Skeletal muscle tissue (tissue), 4 donors: ENCODE measurements around the gene PROSER3. TPM values are rescaled to one million over a fixed set of nuclear protein-coding genes. Genes with fewer than 3 reads are reported as not detected.

ENCODE experiments used
- H3K27ac ChIP-seq: one replicate; pipeline ENCODE4 v1.7.0; 2013; ENCODE audit warnings: mild to moderate bottlenecking, low read depth, low read length, inconsistent platforms
- H3K27me3 ChIP-seq, 3 donors: one replicate each; pipeline ENCODE4 v1.7.0; 2013; ENCODE audit warnings: low read length in 3 of 3; ENCODE audit not compliant: control insufficient read depth in 3 of 3, insufficient read depth in 3 of 3
- H3K36me3 ChIP-seq, 3 donors: one replicate each; pipeline ENCODE4 v1.7.0; 2013; ENCODE audit warnings: low read length in 3 of 3; ENCODE audit not compliant: control insufficient read depth in 3 of 3, insufficient read depth in 3 of 3
- H3K4me1 ChIP-seq, 3 donors: one replicate each; pipeline ENCODE4 v1.7.0; 2013; ENCODE audit warnings: low read length in 3 of 3, mild to moderate bottlenecking in 3 of 3; ENCODE audit not compliant: control insufficient read depth in 3 of 3, insufficient read depth in 3 of 3
- H3K4me3 ChIP-seq, 3 donors: one replicate each; pipeline ENCODE4 v1.7.0; 2013; ENCODE audit warnings: low read length in 3 of 3
- H3K9ac ChIP-seq, 3 donors: one replicate each; pipeline ENCODE4 v1.7.0; 2013; ENCODE audit warnings: low read length in 3 of 3, mild to moderate bottlenecking in 3 of 3, moderate library complexity in 2 of 3, low read depth in 1 of 3
- H3K9me3 ChIP-seq, 3 donors: one replicate each; pipeline ENCODE4 v1.7.0; 2013; ENCODE audit warnings: low read length in 3 of 3; ENCODE audit not compliant: control insufficient read depth in 3 of 3
- total RNA-seq: library from RNA; depleted of rRNA; stranded (reverse); fragments of >200 nt; gene quantifications from one replicate; pipeline ENCODE4 v1.2.3, GENCODE V29; 2014
- donor health status: Osteomylitis.

The PROSER3 gene
- 1.0 TPM for total RNA-seq

- peaks cover 17 to 20% (median 17%) of the 10 kb centered on the region in 3 donors for H3K36me3 ChIP-seq
Measured at GRCh38 chr19:35757749-35758608, at the start of gene PROSER3. PROSER3 (plus strand) TSS chr19:35758176; CDS start chr19:35758216, 40 bp downstream.

DNA sequence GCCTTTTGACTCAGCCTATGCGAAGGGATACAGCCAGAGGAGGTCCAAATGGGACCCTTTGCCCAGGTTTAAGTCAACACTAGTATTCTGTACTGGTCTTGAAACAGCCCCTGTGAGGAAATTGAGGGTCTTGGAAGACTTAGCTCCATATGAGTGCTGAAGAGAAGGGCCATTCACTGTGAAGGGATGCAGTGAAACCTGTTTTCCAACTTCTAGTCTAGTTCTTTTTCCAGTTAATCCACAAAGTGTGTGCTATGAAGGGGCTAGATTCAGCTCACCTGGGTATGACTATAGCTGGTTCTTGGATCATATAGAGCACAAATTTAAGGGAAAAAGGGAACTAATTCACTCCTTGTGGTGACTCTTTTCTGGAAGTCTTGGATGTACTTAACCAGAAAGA is 49.6 kb upstream of the PROSER3 start:
- peaks cover 0 to 20% (median 5%) of the 10 kb centered on the region in 3 donors for H3K27me3 ChIP-seq
- H3K4me1 ChIP-seq: no peaks in the 10 kb centered on the region
- H3K9ac ChIP-seq: no peak overlapping the region
- H3K36me3 ChIP-seq: no peaks in the 10 kb centered on the region
- no peak overlapping the region for H3K4me3 ChIP-seq
- H3K27ac ChIP-seq: no peak overlapping the region
- H3K9me3 ChIP-seq: no peaks in the 10 kb centered on the region

More at GRCh38 chr19:35757749-35758608, at the start of gene PROSER3:
- Histone ChIP-seq H3K4me1 (peaks cover 32 to 49% (median 35%) of the 10 kb centered on the region in 3 donors), H3K27me3 (no peaks in the 10 kb centered on the region), H3K27ac (peak within 1 kb of the TSS; percentile 99), H3K9me3 (no peaks in the 10 kb centered on the region), H3K4me3 (peak within 1 kb of the TSS; percentile 98 to 100 (median 100)), H3K9ac (peak within 1 kb of the TSS; percentile 93 to 100 (median 95))

GRCh38 chr19:35710784-35711723 is 46.9 kb upstream of the PROSER3 start:
- peaks cover 8 to 14% (median 9%) of the 10 kb centered on the region in 3 donors for H3K4me1 ChIP-seq
- H3K9me3 ChIP-seq: no peaks in the 10 kb centered on the region
- H3K27ac ChIP-seq: no peak overlapping the region
- H3K9ac ChIP-seq: no peak overlapping the region
- peaks cover 0 to 11% (median 0%) of the 10 kb centered on the region in 3 donors for H3K27me3 ChIP-seq
- no peaks in the 10 kb centered on the region for H3K36me3 ChIP-seq
- no peak overlapping the region for H3K4me3 ChIP-seq

- Histone ChIP-seq H3K4me3 (no peak overlapping the region), H3K27me3 (peaks cover 0 to 11% (median 0%) of the 10 kb centered on the region in 3 donors), H3K9ac (no peak overlapping the region), H3K36me3 (no peaks in the 10 kb centered on the region), H3K27ac (no peak overlapping the region), H3K9me3 (no peaks in the 10 kb centered on the region), H3K4me1 (peaks cover 13 to 20% (median 13%) of the 10 kb centered on the region in 3 donors)
Measured at GRCh38 chr19:35712567-35713505, 45.1 kb upstream of the PROSER3 start.

DNA sequence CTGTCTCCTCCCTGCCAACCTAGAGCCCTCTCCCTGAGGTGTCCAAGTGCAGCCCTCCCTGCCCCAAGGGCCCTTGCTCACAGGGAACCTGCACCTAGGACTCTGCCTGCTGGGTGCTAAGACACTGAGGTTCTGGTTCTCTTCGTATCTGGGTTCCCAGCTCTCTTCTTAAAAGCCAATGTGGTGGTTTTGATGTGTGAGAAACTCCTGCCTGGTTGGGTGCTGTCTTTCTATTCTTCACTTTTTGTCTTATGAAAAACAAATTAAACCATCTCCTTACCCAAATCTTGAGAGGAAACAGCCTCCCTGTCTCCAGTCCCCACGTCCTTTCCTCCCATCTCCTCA is 44.5 kb upstream of the PROSER3 start:
- no peak overlapping the region for H3K27ac ChIP-seq
- H3K27me3 ChIP-seq: peaks cover 0 to 6% (median 0%) of the 10 kb centered on the region in 3 donors
- H3K4me3 ChIP-seq: no peak overlapping the region
- no peaks in the 10 kb centered on the region for H3K36me3 ChIP-seq
- H3K9ac ChIP-seq: no peak overlapping the region
- H3K4me1 ChIP-seq: peaks cover 14 to 22% (median 14%) of the 10 kb centered on the region in 3 donors
- H3K9me3 ChIP-seq: no peaks in the 10 kb centered on the region

- Histone ChIP-seq H3K4me3 (no peak overlapping the region), H3K27me3 (peaks cover 0 to 6% (median 0%) of the 10 kb centered on the region in 3 donors), H3K4me1 (peaks cover 19 to 27% (median 19%) of the 10 kb centered on the region in 3 donors), H3K36me3 (no peaks in the 10 kb centered on the region), H3K9ac (no peak overlapping the region), H3K9me3 (no peaks in the 10 kb centered on the region), H3K27ac (no peak overlapping the region)
Measured at GRCh38 chr19:35713904-35714495, 44.0 kb upstream of the PROSER3 start.

GRCh38 chr19:35714601-35715354 is 43.2 kb upstream of the PROSER3 start:
- Histone ChIP-seq H3K36me3 (peaks cover 0 to 5% (median under 1%) of the 10 kb centered on the region in 3 donors), H3K27ac (no peak overlapping the region), H3K4me3 (peak overlapping the region in 1 of 3 donors; percentile 93), H3K9me3 (no peaks in the 10 kb centered on the region), H3K9ac (no peak overlapping the region), H3K27me3 (peaks cover 0 to 3% (median 0%) of the 10 kb centered on the region in 3 donors), H3K4me1 (peaks cover 26 to 34% (median 26%) of the 10 kb centered on the region in 3 donors)

DNA sequence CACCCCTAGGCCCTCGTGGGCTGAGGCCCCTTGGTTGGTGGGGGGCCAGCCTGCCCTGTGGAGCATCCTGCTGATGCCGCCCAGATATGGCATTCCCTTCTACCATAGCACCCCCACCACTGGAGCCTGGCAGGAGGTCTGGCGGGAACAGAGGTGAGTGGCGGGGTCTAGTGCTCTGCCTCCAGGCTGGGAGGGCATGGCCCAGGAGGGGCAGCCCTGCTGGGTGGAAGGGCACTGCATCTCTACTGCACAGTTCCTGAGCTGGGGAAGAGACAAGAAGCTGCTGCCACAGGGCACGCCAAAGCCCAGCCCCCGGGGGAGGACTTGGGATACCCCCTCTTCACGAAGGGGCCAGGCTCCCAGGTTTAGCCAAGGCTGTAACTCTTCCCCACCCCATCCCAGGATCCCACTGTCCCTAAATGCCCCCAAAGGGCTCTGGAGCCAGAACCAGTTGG is 42.6 kb upstream of the PROSER3 start:
- Histone ChIP-seq H3K4me1 (peaks cover 26 to 34% (median 26%) of the 10 kb centered on the region in 3 donors), H3K4me3 (peak overlapping the region in 1 of 3 donors; percentile 93), H3K27me3 (peaks cover 0 to 3% (median 0%) of the 10 kb centered on the region in 3 donors), H3K9me3 (no peaks in the 10 kb centered on the region), H3K36me3 (peaks cover 4 to 10% (median 5%) of the 10 kb centered on the region in 3 donors), H3K27ac (peak overlapping the region; percentile 72), H3K9ac (peak overlapping the region; percentile 80 to 92 (median 83))
